SK-N-SH (cell line): Measurements from ENCODE around the gene FBXW11. TPM values are rescaled to one million over a fixed set of nuclear protein-coding genes. Genes with fewer than 3 reads are reported as not detected.

Source experiments
- CTCF ChIA-PET: fragments of 300-600, 350-600 bp; formaldehyde crosslinking; extraction: SDS; loops from one replicate; lab custom pipeline; 2021; lab: Yijun Ruan, JAX
- POLR2A ChIA-PET: fragments of 350-600 bp; sonication (Branson Sonifier 250); formaldehyde crosslinking; extraction: SDS; loops from one replicate; lab custom pipeline; 2020; ENCODE audit warnings: antibody characterized with exemption, inconsistent platforms; lab: Yijun Ruan, JAX
- DNase-seq: peaks from one replicate; pipeline ENCODE4 v3.0.0; 2012
- H2AFZ ChIP-seq: fragments of 200-600 bp; sonication (generic); 2 replicates; pipeline ENCODE4 v1.8.1; 2016; ENCODE audit warnings: antibody characterized with exemption, mild to moderate bottlenecking, low read depth
- H3F3A ChIP-seq: fragments of 200-600 bp; sonication (generic); replicated peaks from 2 replicates; pipeline ENCODE3; 2016; ENCODE audit warnings: antibody characterized with exemption, mild to moderate bottlenecking; ENCODE audit not compliant: insufficient read depth
- H3K27ac ChIP-seq, 2 experiments: fragments of 200-500 bp in 1 of 2; fragments of 200-600 bp in 1 of 2; sonication (Bioruptor generic) in 1 of 2; sonication (generic), shearing (Covaris generic) in 1 of 2; 2 replicates each; pipeline versions ENCODE4 v1.5.1 to v1.6.1; 2014 to 2016; ENCODE audit warnings: low read depth in 2 of 2, inconsistent platforms in 1 of 2, low read length in 1 of 2, mild to moderate bottlenecking in 1 of 2, mixed read lengths in 1 of 2
- H3K27me3 ChIP-seq: fragments of 200-600 bp; sonication (generic), shearing (Covaris generic); 2 replicates; pipeline ENCODE4 v1.6.1; 2016; ENCODE audit warnings: mixed run types; ENCODE audit not compliant: insufficient read depth
- H3K36me3 ChIP-seq, 2 experiments: fragments of 200-500 bp in 1 of 2; fragments of 200-600 bp in 1 of 2; sonication (Bioruptor generic) in 1 of 2; sonication (generic) in 1 of 2; replicated peaks in 1 of 2; 2 replicates each; pipeline versions ENCODE3 to v1.5.1; 2014 to 2016; ENCODE audit warnings: low read length in 1 of 2, mild to moderate bottlenecking in 1 of 2; ENCODE audit not compliant: insufficient read depth in 2 of 2, control insufficient read depth in 1 of 2
- H3K4me1 ChIP-seq, 2 experiments: fragments of 200-500 bp in 1 of 2; fragments of 200-600 bp in 1 of 2; sonication (Bioruptor generic) in 1 of 2; sonication (generic), shearing (Covaris generic) in 1 of 2; 2 replicates each; pipeline versions ENCODE4 v1.5.1 to v1.6.1; 2014 to 2016; ENCODE audit warnings: low read depth in 1 of 2, low read length in 1 of 2, mixed run types in 1 of 2; ENCODE audit not compliant: insufficient read depth in 2 of 2, control insufficient read depth in 1 of 2
- H3K4me2 ChIP-seq: fragments of 200-600 bp; sonication (generic), shearing (Covaris generic); 2 replicates; pipeline ENCODE4 v1.6.1; 2017; ENCODE audit warnings: mixed run types
- H3K4me3 ChIP-seq, 2 experiments: fragments of 200-500 bp in 1 of 2; fragments of 200-600 bp in 1 of 2; sonication (Bioruptor generic) in 1 of 2; sonication (generic), shearing (Covaris generic) in 1 of 2; 2 replicates each; pipeline versions ENCODE4 v1.5.1 to v1.8.1; 2014 to 2016; ENCODE audit warnings: low read depth in 2 of 2, inconsistent platforms in 1 of 2, low read length in 1 of 2, mild to moderate bottlenecking in 1 of 2, mixed read lengths in 1 of 2, moderate library complexity in 1 of 2
- H3K79me2 ChIP-seq: fragments of 200-600 bp; sonication (generic); 2 replicates; pipeline ENCODE4 v1.8.1; 2017; ENCODE audit warnings: mild to moderate bottlenecking; ENCODE audit not compliant: insufficient read depth
- H3K9ac ChIP-seq: fragments of 200-600 bp; sonication (generic); 2 replicates; pipeline ENCODE4 v1.6.1; 2017; ENCODE audit warnings: mixed run types
- H3K9me2 ChIP-seq: fragments of 200-600 bp; sonication (generic); 2 replicates; pipeline ENCODE4 v1.6.1; 2017; ENCODE audit warnings: mixed run types
- H3K9me3 ChIP-seq: fragments of 200-600 bp; sonication (generic); 2 replicates; pipeline ENCODE4 v1.6.1; 2017; ENCODE audit warnings: mixed run types, mild to moderate bottlenecking, moderate library complexity
- H4K20me1 ChIP-seq: fragments of 200-600 bp; sonication (generic); 2 replicates; pipeline ENCODE4 v1.6.1; 2017; ENCODE audit warnings: mild to moderate bottlenecking, mixed run types; ENCODE audit not compliant: insufficient read depth
- CHD2 ChIP-seq: fragments of 150-350 bp; IDR thresholded peaks from 2 replicates; pipeline ENCODE4 v1.6.1; 2018; ENCODE audit warnings: low read length; ENCODE audit not compliant: partially characterized antibody
- CTCF ChIP-seq: fragments of 200-600 bp; sonication (generic); IDR thresholded peaks from 2 replicates; pipeline ENCODE4 v1.6.1; 2017; ENCODE audit warnings: antibody characterized with exemption, mild to moderate bottlenecking, moderate library complexity
- ELF1 ChIP-seq: IDR thresholded peaks from 2 replicates; pipeline ENCODE4 v1.4.0; 2012
- FOXJ3 ChIP-seq: sonication (generic); formaldehyde crosslinking; IDR thresholded peaks from 2 replicates; pipeline ENCODE4 v1.5.1; 2020; ENCODE audit warnings: mild to moderate bottlenecking, missing genetic modification reagents
- FOXM1 ChIP-seq: IDR thresholded peaks from 2 replicates; pipeline ENCODE4 v1.4.0; 2012; ENCODE audit warnings: low read depth, mild to moderate bottlenecking
- GABPA ChIP-seq: IDR thresholded peaks from 2 replicates; pipeline ENCODE4 v1.4.0; 2012; ENCODE audit warnings: low read depth, mild to moderate bottlenecking
- GATA2 ChIP-seq: sonication (generic); formaldehyde crosslinking; IDR thresholded peaks from 2 replicates; pipeline ENCODE4 v1.5.0; 2020; ENCODE audit warnings: mild to moderate bottlenecking, missing genetic modification reagents
- JUND ChIP-seq: IDR thresholded peaks from 2 replicates; pipeline ENCODE4 v1.4.0; 2012
- MAX ChIP-seq: IDR thresholded peaks from 2 replicates; pipeline ENCODE4 v1.4.0; 2012; ENCODE audit warnings: low read depth
- MEF2A ChIP-seq: IDR thresholded peaks from 2 replicates; pipeline ENCODE4 v1.4.0; 2012; ENCODE audit warnings: low read depth, borderline replicate concordance
- MXI1 ChIP-seq: IDR thresholded peaks from 2 replicates; pipeline ENCODE4 v1.6.1; 2012; ENCODE audit warnings: mild to moderate bottlenecking, low read depth, low read length, improper control_type of control experiment
- NRF1 ChIP-seq: IDR thresholded peaks from 2 replicates; pipeline ENCODE4 v1.6.1; 2012; ENCODE audit warnings: low read depth, mild to moderate bottlenecking, low read length
- PBX3 ChIP-seq: IDR thresholded peaks from 2 replicates; pipeline ENCODE4; 2012
- POLR2AphosphoS5 ChIP-seq: IDR thresholded peaks from 2 replicates; pipeline ENCODE4 v1.6.1; 2012; ENCODE audit warnings: low read depth, low read length
- RFX5 ChIP-seq: IDR thresholded peaks from 2 replicates; pipeline ENCODE4 v1.6.1; 2012; ENCODE audit warnings: mild to moderate bottlenecking, improper control_type of control experiment, low read length
- SMC3 ChIP-seq: IDR thresholded peaks from 2 replicates; pipeline ENCODE4 v1.6.1; 2012; ENCODE audit warnings: low read depth, low read length, improper control_type of control experiment
- TAF1 ChIP-seq: IDR thresholded peaks from 2 replicates; pipeline ENCODE4 v1.6.1; 2012; ENCODE audit warnings: low read depth, mild to moderate bottlenecking, low read length, moderate library complexity, borderline replicate concordance
- TCF12 ChIP-seq: IDR thresholded peaks from 2 replicates; pipeline ENCODE4 v1.4.0; 2012
- USF1 ChIP-seq: IDR thresholded peaks from 2 replicates; pipeline ENCODE4 v1.4.0; 2012; ENCODE audit warnings: low read depth, borderline replicate concordance
- YY1 ChIP-seq: IDR thresholded peaks from 2 replicates; pipeline ENCODE4 v1.4.0; 2012; ENCODE audit warnings: low read depth, mild to moderate bottlenecking
- whole genome bisulfite sequencing: methylation state at CpG from one replicate; pipeline ENCODE4 v1.1.6; 2017; ENCODE audit warnings: low lambda C conversion rate; 5-methylcytosine and 5-hydroxymethylcytosine counted together
- polyA plus RNA-seq, 3 experiments: library from polyadenylated mRNA; depleted of rRNA; stranded (reverse); fragments of >200 nt; gene quantifications; 2 replicates each; pipeline ENCODE4 v1.2.3, GENCODE V29; 2012

Gene FBXW11
- polyA plus RNA-seq, 1 of the 3 experiments (the other 2 are of a cell fraction) = 37.5 TPM

GRCh38 chr5:171862624-171863023, 143.8 kb downstream of the FBXW11 start:
- 0 out of 2 replicates have a peak, but pooled peaks cover 7% of the 10 kb centered on the region for H3K79me2 ChIP-seq
- peaks cover 30 to 36% of the 10 kb centered on the region in 2 experiments for H3K36me3 ChIP-seq
- no peak overlapping the region for H2AFZ ChIP-seq
- H3K4me2 ChIP-seq = no peak overlapping the region
- H3K9me2 ChIP-seq = no peaks in the 10 kb centered on the region
- H3K9me3 ChIP-seq = no peaks in the 10 kb centered on the region
- H3K9ac ChIP-seq = no peak overlapping the region
- H3K27ac ChIP-seq = no peak overlapping the region
- ChIA-PET POLR2A (no interaction called here), CTCF (interaction anchor here (1.5 kb wide), 1 partner anchor 378 kb away, joined by 3 read pairs; no protein-coding TSS in a partner anchor)
- H3K4me3 ChIP-seq = no peak overlapping the region
- DNase-seq = no peak
- TF ChIP-seq GATA2 (CRISPR knock-in tag) (no peak), FOXJ3 (CRISPR knock-in tag) (no peak), PBX3 (no peak), NRF1 (no peak), YY1 (no peak), JUND (no peak), MAX (no peak), USF1 (no peak), TAF1 (no peak), ELF1 (no peak), MEF2A (no peak), POLR2AphosphoS5 (no peak), FOXM1 (no peak), MXI1 (no peak), GABPA (no peak), TCF12 (no peak)
- TF ChIP-seq, all 33 proteins: peak for 0
- WGBS = 94% methylated on average over 4 of the region's 4 CpGs
- Histone ChIP-seq H3F3A (no peaks in the 10 kb centered on the region), H3K27me3 (no peaks in the 10 kb centered on the region), H3K4me1 (peaks cover 0 to 7% of the 10 kb centered on the region in 2 experiments; a peak in 2 of 4 replicates), H4K20me1 (0 out of 2 replicates have a peak, but pooled peaks cover 5% of the 10 kb centered on the region)

GRCh38 chr5:171861381-171861780, 145.1 kb downstream of the FBXW11 start:
- Histone ChIP-seq H3K9me2 (no peaks in the 10 kb centered on the region), H3K9ac (no peak overlapping the region), H3K36me3 (peaks cover 20 to 23% of the 10 kb centered on the region in 2 experiments), H3K4me1 (peaks cover 0 to 7% of the 10 kb centered on the region in 2 experiments; a peak in 2 of 4 replicates), H3K9me3 (no peaks in the 10 kb centered on the region), H3K4me2 (no peak overlapping the region), H2AFZ (no peak overlapping the region), H3K4me3 (no peak overlapping the region), H4K20me1 (0 out of 2 replicates have a peak, but pooled peaks cover 5% of the 10 kb centered on the region), H3K27ac (no peak overlapping the region), H3F3A (no peaks in the 10 kb centered on the region), H3K79me2 (no peaks in the 10 kb centered on the region), H3K27me3 (no peaks in the 10 kb centered on the region)
- WGBS = 99% methylated on average over 3 of the region's 3 CpGs
- ChIA-PET CTCF (interaction anchor here (1.1 to 1.5 kb wide), 2 partner anchors 45 to 377 kb away, joined by 3 to 4 read pairs; no protein-coding TSS in a partner anchor), POLR2A (no interaction called here)
- TF ChIP-seq SMC3 = no peak
- TF ChIP-seq ELF1 = no peak
- no peak for TF ChIP-seq CTCF
- no peak for TF ChIP-seq GATA2 (CRISPR knock-in tag)
- no peak for TF ChIP-seq RFX5
- TF ChIP-seq CHD2 = no peak
- TF ChIP-seq MEF2A = no peak
- no peak for TF ChIP-seq MXI1
- TF ChIP-seq FOXM1 = no peak
- TF ChIP-seq GABPA = no peak
- TF ChIP-seq TAF1 = no peak
- no peak for DNase-seq
